HepG2 (cell line): ENCODE data around the gene AARSD1. TPM values are rescaled to one million over a fixed set of nuclear protein-coding genes. Genes with fewer than 3 reads are reported as not detected.
A peak's percentile ranks its signal among the peaks of the same experiment; 100 is the strongest.

Experiments
- ADNP ChIP-seq: sonication (generic); formaldehyde crosslinking; IDR thresholded peaks from 2 replicates; pipeline ENCODE4 v1.4.0; 2020; ENCODE audit warnings: missing genetic modification reagents
- PHB2 ChIP-seq: fragments of 450-650 bp; IDR thresholded peaks from 2 replicates; pipeline ENCODE4 v1.6.1; 2018; ENCODE audit not compliant: partially characterized antibody
- SAP130 ChIP-seq: IDR thresholded peaks from 2 replicates; pipeline ENCODE4 v1.6.1; 2016; ENCODE audit warnings: low read depth
- SIX4 ChIP-seq: sonication (generic); formaldehyde crosslinking; IDR thresholded peaks from 2 replicates; pipeline ENCODE4 v1.4.0; 2020; ENCODE audit warnings: missing genetic modification reagents
- SPEN ChIP-seq: sonication (generic); formaldehyde crosslinking; IDR thresholded peaks from 2 replicates; pipeline ENCODE4 v1.5.1; 2020; ENCODE audit warnings: low read depth, mild to moderate bottlenecking, missing genetic modification reagents
- ZMYM2 ChIP-seq: sonication (generic); formaldehyde crosslinking; IDR thresholded peaks from 2 replicates; pipeline ENCODE4 v1.8.0; 2022; ENCODE audit warnings: mild to moderate bottlenecking, missing genetic modification reagents
- ZNF33A ChIP-seq: sonication (generic); formaldehyde crosslinking; IDR thresholded peaks from 2 replicates; pipeline ENCODE4 v1.5.1; 2020; ENCODE audit warnings: missing genetic modification reagents, mild to moderate bottlenecking, moderate library complexity, borderline replicate concordance
- ZNF589 ChIP-seq: sonication (generic); formaldehyde crosslinking; conservative IDR thresholded peaks from 2 replicates; pipeline ENCODE4 v1.8.0; 2022; ENCODE audit warnings: mild to moderate bottlenecking, moderate library complexity, missing genetic modification reagents
- ZNF773 ChIP-seq: sonication (generic); formaldehyde crosslinking; IDR thresholded peaks from 2 replicates; pipeline ENCODE4 v1.4.0; 2020; ENCODE audit warnings: missing genetic modification reagents, borderline replicate concordance
- polyA plus RNA-seq, 8 experiments: library from polyadenylated mRNA; depleted of rRNA in 3 of 8; stranded (reverse) in 7 of 8; unstranded in 1 of 8; fragments of >200 nt; fragmentation: Illumina TruSeq in 4 of 8; extraction: Trizol in 4 of 8; gene quantifications; 2 replicates each; pipeline versions ENCODE4 v1.2.1 to v1.2.3, GENCODE V29; 2011 to 2016; ENCODE audit warnings: low read depth in 4 of 8, missing spikeins in 1 of 8, mixed read lengths in 1 of 8; ENCODE audit not compliant: insufficient read depth in 1 of 8
- total RNA-seq, 5 experiments: library from RNA; depleted of rRNA; stranded (reverse); fragments of >200 nt; fragmentation: Illumina TruSeq; extraction: Trizol; gene quantifications; 2 replicates each; pipeline ENCODE4 v1.2.3, GENCODE V29; 2016; ENCODE audit warnings: low read depth in 1 of 5
- TF ChIP-seq, protein P1 (sequence below): sonication (generic); formaldehyde crosslinking; IDR thresholded peaks from 2 replicates; pipeline ENCODE4 v1.4.0; 2020; ENCODE audit warnings: low read depth, mild to moderate bottlenecking, missing genetic modification reagents
- TF ChIP-seq, protein P2 (sequence below): IDR thresholded peaks from 2 replicates; pipeline ENCODE4 v1.6.1; 2016; ENCODE audit warnings: missing compliant biosample characterization, missing genetic modification reagents, borderline replicate concordance
- TF ChIP-seq, protein P3 (sequence below): sonication (generic); formaldehyde crosslinking; conservative IDR thresholded peaks from 2 replicates; pipeline ENCODE4 v1.4.0; 2020; ENCODE audit warnings: missing genetic modification reagents
- TF ChIP-seq, protein P4 (sequence below): sonication (generic); formaldehyde crosslinking; IDR thresholded peaks from 2 replicates; pipeline ENCODE4 v1.4.0; 2020; ENCODE audit warnings: mild to moderate bottlenecking, missing genetic modification reagents
- TF ChIP-seq, protein P5 (sequence below): sonication (generic); formaldehyde crosslinking; IDR thresholded peaks from 2 replicates; pipeline ENCODE4 v1.4.0; 2020; ENCODE audit warnings: missing genetic modification reagents, borderline replicate concordance
- TF ChIP-seq, protein P6 (sequence below), 2 experiments: sonication (generic) in 1 of 2; formaldehyde crosslinking in 1 of 2; IDR thresholded peaks; 2 replicates each; pipeline versions ENCODE4 v1.6.1 to v1.9.0; 2014 to 2022; ENCODE audit warnings: antibody characterized with exemption in 1 of 2, borderline replicate concordance in 1 of 2, inconsistent platforms in 1 of 2, low read depth in 1 of 2, missing genetic modification reagents in 1 of 2

The AARSD1 gene
- total and polyA plus RNA-seq, 2 of the 13 experiments (the other 11 are each of a cell fraction or from before 2014, with no cell fraction given) = 24.7 to 29.3 TPM

DNA sequence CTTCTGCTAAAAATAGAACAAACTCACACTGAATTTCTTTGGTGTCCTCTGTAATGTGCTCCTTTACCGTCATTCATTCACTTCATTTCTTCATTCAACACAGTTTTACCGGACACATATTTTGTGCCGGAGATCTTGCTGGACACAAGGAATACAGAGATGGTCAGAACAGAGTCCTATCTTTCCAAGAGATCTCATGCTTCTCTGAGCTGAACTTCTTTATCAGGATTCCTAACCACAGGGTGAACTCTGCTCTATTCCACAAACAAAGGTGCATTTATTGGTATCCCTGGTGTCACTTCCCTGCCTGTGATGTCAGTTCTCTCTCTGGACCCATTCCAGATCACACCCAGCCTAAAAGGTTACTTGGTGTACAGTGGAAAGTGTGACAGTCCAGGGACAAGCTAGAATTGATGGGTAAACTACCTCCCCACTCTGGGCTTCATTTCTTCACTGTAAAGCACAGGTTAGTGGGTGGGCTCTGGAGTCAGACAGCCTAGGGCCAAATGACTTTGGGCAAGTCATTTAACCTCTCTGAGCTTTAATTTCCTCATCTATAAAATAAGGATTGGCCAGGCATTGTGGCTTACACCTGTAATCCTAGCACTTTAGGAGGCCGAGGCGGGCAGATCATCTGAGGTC lies 46.5 kb upstream of the AARSD1 start (continued):
- TF ChIP-seq ZNF773 (no peak), PHB2 (no peak), SAP130 (peak; percentile 97), ZNF589 (CRISPR knock-in tag) (0 out of 2 replicates have a peak, but pooled peaks have one; percentile 44), ZNF33A (CRISPR knock-in tag) (peak; percentile 84; the same call in 1 of the 2 replicates), SPEN (CRISPR knock-in tag) (peak; percentile 31; the same call in 1 of the 2 replicates), ZMYM2 (CRISPR knock-in tag) (peak; percentile 19; the same call in 1 of the 2 replicates), SIX4 (CRISPR knock-in tag) (peak; percentile 69; the same call in 1 of the 2 replicates), ADNP (CRISPR knock-in tag) (no peak)
- TF ChIP-seq, protein P1, sequence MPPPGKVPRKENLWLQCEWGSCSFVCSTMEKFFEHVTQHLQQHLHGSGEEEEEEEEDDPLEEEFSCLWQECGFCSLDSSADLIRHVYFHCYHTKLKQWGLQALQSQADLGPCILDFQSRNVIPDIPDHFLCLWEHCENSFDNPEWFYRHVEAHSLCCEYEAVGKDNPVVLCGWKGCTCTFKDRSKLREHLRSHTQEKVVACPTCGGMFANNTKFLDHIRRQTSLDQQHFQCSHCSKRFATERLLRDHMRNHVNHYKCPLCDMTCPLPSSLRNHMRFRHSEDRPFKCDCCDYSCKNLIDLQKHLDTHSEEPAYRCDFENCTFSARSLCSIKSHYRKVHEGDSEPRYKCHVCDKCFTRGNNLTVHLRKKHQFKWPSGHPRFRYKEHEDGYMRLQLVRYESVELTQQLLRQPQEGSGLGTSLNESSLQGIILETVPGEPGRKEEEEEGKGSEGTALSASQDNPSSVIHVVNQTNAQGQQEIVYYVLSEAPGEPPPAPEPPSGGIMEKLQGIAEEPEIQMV (CRISPR knock-in tag) = no peak
- TF ChIP-seq, protein P2, sequence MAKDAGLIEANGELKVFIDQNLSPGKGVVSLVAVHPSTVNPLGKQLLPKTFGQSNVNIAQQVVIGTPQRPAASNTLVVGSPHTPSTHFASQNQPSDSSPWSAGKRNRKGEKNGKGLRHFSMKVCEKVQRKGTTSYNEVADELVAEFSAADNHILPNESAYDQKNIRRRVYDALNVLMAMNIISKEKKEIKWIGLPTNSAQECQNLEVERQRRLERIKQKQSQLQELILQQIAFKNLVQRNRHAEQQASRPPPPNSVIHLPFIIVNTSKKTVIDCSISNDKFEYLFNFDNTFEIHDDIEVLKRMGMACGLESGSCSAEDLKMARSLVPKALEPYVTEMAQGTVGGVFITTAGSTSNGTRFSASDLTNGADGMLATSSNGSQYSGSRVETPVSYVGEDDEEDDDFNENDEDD = no peak
- TF ChIP-seq, protein P3, sequence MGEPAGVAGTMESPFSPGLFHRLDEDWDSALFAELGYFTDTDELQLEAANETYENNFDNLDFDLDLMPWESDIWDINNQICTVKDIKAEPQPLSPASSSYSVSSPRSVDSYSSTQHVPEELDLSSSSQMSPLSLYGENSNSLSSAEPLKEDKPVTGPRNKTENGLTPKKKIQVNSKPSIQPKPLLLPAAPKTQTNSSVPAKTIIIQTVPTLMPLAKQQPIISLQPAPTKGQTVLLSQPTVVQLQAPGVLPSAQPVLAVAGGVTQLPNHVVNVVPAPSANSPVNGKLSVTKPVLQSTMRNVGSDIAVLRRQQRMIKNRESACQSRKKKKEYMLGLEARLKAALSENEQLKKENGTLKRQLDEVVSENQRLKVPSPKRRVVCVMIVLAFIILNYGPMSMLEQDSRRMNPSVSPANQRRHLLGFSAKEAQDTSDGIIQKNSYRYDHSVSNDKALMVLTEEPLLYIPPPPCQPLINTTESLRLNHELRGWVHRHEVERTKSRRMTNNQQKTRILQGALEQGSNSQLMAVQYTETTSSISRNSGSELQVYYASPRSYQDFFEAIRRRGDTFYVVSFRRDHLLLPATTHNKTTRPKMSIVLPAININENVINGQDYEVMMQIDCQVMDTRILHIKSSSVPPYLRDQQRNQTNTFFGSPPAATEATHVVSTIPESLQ = no peak
- TF ChIP-seq, protein P4, sequence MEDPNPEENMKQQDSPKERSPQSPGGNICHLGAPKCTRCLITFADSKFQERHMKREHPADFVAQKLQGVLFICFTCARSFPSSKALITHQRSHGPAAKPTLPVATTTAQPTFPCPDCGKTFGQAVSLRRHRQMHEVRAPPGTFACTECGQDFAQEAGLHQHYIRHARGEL = no peak
- TF ChIP-seq, protein P5, sequence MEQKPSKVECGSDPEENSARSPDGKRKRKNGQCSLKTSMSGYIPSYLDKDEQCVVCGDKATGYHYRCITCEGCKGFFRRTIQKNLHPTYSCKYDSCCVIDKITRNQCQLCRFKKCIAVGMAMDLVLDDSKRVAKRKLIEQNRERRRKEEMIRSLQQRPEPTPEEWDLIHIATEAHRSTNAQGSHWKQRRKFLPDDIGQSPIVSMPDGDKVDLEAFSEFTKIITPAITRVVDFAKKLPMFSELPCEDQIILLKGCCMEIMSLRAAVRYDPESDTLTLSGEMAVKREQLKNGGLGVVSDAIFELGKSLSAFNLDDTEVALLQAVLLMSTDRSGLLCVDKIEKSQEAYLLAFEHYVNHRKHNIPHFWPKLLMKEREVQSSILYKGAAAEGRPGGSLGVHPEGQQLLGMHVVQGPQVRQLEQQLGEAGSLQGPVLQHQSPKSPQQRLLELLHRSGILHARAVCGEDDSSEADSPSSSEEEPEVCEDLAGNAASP (CRISPR knock-in tag) = peak; percentile 79; the same call in 1 of the 2 replicates
- TF ChIP-seq, protein P6, sequence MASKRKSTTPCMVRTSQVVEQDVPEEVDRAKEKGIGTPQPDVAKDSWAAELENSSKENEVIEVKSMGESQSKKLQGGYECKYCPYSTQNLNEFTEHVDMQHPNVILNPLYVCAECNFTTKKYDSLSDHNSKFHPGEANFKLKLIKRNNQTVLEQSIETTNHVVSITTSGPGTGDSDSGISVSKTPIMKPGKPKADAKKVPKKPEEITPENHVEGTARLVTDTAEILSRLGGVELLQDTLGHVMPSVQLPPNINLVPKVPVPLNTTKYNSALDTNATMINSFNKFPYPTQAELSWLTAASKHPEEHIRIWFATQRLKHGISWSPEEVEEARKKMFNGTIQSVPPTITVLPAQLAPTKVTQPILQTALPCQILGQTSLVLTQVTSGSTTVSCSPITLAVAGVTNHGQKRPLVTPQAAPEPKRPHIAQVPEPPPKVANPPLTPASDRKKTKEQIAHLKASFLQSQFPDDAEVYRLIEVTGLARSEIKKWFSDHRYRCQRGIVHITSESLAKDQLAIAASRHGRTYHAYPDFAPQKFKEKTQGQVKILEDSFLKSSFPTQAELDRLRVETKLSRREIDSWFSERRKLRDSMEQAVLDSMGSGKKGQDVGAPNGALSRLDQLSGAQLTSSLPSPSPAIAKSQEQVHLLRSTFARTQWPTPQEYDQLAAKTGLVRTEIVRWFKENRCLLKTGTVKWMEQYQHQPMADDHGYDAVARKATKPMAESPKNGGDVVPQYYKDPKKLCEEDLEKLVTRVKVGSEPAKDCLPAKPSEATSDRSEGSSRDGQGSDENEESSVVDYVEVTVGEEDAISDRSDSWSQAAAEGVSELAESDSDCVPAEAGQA (IDR thresholded peaks at IDR 0.05; ENCODE audit: low read depth) = peak; percentile 73; the same call in 1 of the 2 replicates
- TF ChIP-seq, protein P6 (CRISPR knock-in tag; IDR thresholded peaks at IDR 0.05; ENCODE audit: borderline replicate concordance) = no peak
- TF ChIP-seq, all 625 proteins: peak for 178
